Transverse colon (tissue), 4 donors: ENCODE measurements around the gene CCDC61.

Experiments
- CTCF ChIP-seq, 5 experiments: fragments of 200-600 bp in 3 of 5; fragments of 450-650 bp in 2 of 5; sonication (generic) in 3 of 5; IDR thresholded peaks; 1 replicate in 2 of 5; 2 replicates in 3 of 5; pipeline ENCODE4 v1.5.1; 2016 to 2017; ENCODE audit warnings: antibody characterized with exemption in 5 of 5, inconsistent platforms in 3 of 5, mild to moderate bottlenecking in 2 of 5, moderate library complexity in 1 of 5
- EP300 ChIP-seq: sonication (generic); formaldehyde crosslinking; IDR thresholded peaks from one replicate; pipeline ENCODE4 v1.6.1; 2017; ENCODE audit warnings: antibody characterized with exemption, low read depth
- POLR2A ChIP-seq: fragments of 450-650 bp; IDR thresholded peaks from one replicate; pipeline ENCODE4 v1.6.1; 2016; ENCODE audit warnings: antibody characterized with exemption, mild to moderate bottlenecking, moderate library complexity
- POLR2AphosphoS5 ChIP-seq, 3 donors: sonication (generic); formaldehyde crosslinking; IDR thresholded peaks; one replicate each; pipeline ENCODE4 v1.6.1; 2016; ENCODE audit warnings: antibody characterized with exemption in 3 of 3

- no peak for TF ChIP-seq POLR2A
- TF ChIP-seq CTCF (IDR thresholded peaks at IDR 0.05) = no peak
- no peak for TF ChIP-seq POLR2AphosphoS5 (IDR thresholded peaks at IDR 0.05)
- no peak for TF ChIP-seq EP300
Observed at GRCh38 chr19:46063201-46063600, 67.9 kb downstream of the CCDC61 start.
